ENCODE results near the gene CHCHD3.

CHCHD3 gene

DNA sequence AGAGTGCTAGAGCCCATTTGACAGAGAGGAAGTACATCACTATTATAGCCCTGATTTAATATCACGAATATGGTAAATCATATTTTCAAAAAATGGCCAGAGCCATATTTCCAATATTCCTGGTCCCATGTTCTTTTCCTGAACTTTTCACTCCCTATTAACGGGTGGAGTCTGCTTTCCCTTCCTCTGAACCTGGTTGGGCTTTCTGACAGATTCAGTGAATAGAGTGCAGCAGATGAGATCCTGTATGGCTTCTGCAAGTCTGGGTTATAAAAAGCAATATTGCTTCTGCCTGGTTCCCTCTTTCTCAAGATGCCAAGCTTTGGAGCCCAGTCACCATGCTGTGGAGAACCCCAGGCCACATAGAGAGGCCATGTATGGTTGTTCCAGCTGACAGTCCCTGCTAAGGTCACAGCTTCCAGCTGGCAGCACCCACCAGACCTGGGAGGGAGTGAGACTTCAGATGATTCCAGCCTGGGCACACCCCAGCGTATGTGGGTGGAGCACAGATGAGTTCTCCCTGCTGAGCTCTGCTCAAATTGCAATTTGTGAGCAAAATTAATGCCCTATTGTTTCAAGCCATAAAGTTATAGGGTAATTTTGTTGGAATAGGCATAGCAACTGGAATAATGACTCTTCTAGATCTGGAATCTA, 17.9 kb upstream of the CHCHD3 start:
- no peaks in the 10 kb centered on the region for H3K27me3 ChIP-seq (ENCODE audit: insufficient read depth, low read depth, severe bottlenecking)
- H3K4me3 ChIP-seq (ENCODE audit: low read depth, low read length), result no peak overlapping the region
- no peak overlapping the region for H3K27ac ChIP-seq
- H3K9me3 ChIP-seq (ENCODE audit: severe bottlenecking), result no peaks in the 10 kb centered on the region
- no peaks in the 10 kb centered on the region for H3K36me3 ChIP-seq
- no peak for DNase-seq
- TF ChIP-seq, protein P1, sequence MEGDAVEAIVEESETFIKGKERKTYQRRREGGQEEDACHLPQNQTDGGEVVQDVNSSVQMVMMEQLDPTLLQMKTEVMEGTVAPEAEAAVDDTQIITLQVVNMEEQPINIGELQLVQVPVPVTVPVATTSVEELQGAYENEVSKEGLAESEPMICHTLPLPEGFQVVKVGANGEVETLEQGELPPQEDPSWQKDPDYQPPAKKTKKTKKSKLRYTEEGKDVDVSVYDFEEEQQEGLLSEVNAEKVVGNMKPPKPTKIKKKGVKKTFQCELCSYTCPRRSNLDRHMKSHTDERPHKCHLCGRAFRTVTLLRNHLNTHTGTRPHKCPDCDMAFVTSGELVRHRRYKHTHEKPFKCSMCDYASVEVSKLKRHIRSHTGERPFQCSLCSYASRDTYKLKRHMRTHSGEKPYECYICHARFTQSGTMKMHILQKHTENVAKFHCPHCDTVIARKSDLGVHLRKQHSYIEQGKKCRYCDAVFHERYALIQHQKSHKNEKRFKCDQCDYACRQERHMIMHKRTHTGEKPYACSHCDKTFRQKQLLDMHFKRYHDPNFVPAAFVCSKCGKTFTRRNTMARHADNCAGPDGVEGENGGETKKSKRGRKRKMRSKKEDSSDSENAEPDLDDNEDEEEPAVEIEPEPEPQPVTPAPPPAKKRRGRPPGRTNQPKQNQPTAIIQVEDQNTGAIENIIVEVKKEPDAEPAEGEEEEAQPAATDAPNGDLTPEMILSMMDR (IDR thresholded peaks at IDR 0.05; ENCODE audit: low read depth, low read length), result no peak

DNA sequence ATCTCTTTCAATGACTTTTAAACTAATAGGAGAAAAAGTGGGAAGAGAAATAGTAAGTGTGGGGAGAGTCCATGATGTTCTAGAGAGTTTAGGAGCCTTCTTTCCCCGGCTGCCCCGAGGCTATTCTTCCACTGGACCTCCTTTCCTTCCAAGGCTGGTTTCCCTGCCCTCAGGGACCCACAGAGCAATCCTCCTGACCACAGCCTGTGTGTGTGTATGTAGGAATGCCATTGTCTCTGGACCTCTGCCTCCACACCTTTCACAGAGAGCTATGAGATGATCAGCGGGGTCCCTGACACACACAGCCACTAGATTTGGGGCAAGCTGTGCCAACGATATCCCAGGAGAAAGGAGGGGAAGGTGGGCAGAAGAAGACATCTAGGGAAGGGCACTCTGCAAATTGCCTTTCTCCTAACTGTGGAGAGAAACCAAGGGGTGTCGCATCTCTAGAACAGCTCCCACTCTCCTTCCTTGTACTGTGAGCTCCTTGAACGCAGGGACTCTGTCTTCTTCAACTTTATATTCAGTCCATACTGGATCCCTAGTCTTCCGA, 13.3 kb upstream of the CHCHD3 start:
- DNase-seq, result no peak
- no peaks in the 10 kb centered on the region for H3K27me3 ChIP-seq (ENCODE audit: insufficient read depth, low read depth, severe bottlenecking)
- H3K4me3 ChIP-seq (ENCODE audit: low read depth, low read length), result no peak overlapping the region
- TF ChIP-seq, protein P1 (IDR thresholded peaks at IDR 0.05; ENCODE audit: low read depth, low read length), result no peak
- H3K27ac ChIP-seq, result no peak overlapping the region
- H3K36me3 ChIP-seq, result no peaks in the 10 kb centered on the region
- no peaks in the 10 kb centered on the region for H3K9me3 ChIP-seq (ENCODE audit: severe bottlenecking)

DNA sequence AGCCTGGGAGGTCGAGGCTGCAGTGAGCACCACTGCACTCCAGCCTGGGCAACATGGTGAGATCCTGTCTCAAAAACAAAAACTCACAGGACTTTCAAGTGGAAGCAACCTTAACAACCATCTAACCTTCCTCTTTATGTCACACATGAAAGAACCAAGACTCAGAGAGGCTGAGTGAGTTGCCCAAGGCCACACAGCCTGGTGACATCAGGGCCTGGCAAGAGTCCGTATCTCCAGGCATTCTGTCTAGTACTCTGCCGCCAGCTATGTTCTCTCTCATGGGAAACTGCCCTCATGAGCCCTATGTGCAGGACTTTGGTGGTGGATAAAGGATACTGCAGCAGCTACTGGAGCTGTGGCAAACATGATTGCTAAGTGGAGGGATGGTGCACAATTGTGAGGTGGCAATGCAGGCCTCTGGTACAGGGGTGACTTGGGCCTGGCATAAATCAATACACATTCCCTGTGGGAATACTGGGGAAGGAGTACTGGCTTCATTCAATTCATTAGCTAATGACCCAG, 10.1 kb upstream of the CHCHD3 start:
- TF ChIP-seq, protein P1 (IDR thresholded peaks at IDR 0.05; ENCODE audit: low read depth, low read length), result no peak
- Histone ChIP-seq H3K4me3 (ENCODE audit: low read depth, low read length) (no peak overlapping the region), H3K9me3 (ENCODE audit: severe bottlenecking) (no peaks in the 10 kb centered on the region), H3K27ac (no peak overlapping the region), H3K36me3 (no peaks in the 10 kb centered on the region), H3K27me3 (ENCODE audit: insufficient read depth, low read depth, severe bottlenecking) (no peaks in the 10 kb centered on the region)
- no peak for DNase-seq

DNA sequence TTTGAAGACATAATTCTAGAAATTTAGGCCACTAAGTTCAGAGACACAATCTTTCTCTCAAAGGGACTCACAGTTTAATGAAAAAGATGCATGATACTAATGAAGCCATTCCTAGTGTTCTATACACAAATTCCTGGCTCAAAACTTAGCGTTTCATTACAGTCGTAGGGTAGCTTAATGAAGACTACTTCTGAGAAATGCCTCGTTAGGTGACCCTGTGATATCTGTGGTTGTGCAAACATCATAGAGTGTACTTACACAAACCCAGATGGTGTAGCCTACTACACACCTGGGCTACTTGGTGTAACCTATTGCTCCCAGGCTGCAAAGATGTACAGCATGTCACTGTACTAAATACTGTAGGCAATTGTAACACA, 488 bp upstream of the CHCHD3 start:
- DNase-seq, result no peak
- Histone ChIP-seq H3K27ac (no peak overlapping the region; the same call in 1 of the 2 replicates), H3K9me3 (ENCODE audit: severe bottlenecking) (no peaks in the 10 kb centered on the region), H3K4me3 (ENCODE audit: low read depth, low read length) (no peak overlapping the region), H3K27me3 (ENCODE audit: insufficient read depth, low read depth, severe bottlenecking) (no peaks in the 10 kb centered on the region), H3K36me3 (peaks cover 27% of the 10 kb centered on the region)
- TF ChIP-seq, protein P1 (IDR thresholded peaks at IDR 0.05; ENCODE audit: low read depth, low read length), result no peak

DNA sequence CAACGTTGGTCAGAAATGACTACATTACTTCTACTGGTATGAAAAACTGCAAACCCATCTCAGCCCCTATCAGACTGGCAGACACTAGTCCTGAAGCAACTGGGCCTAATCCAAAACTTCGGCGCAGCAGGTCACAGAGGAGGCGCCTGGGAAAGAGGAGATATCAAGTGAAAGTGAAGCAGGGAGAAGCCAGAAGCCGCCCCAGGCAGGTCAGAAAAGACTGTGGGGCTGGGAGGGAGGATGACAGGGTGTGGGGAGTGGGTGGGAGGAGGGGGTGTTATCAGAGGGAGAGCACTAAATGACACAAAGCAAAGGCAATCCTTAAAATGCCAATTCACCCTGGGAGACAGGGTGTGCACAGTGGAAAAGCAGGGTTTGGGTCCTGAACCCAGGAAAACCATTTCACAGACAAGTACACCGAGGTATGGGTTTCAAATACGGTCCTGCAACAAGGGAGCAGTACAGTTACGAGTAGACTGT, 731 bp downstream of the CHCHD3 start:
- TF ChIP-seq, protein P1 (IDR thresholded peaks at IDR 0.05; ENCODE audit: low read depth, low read length), result no peak
- Histone ChIP-seq H3K27me3 (ENCODE audit: insufficient read depth, low read depth, severe bottlenecking) (no peaks in the 10 kb centered on the region), H3K4me3 (ENCODE audit: low read depth, low read length) (peak overlapping the region; percentile 61), H3K36me3 (peaks cover 27% of the 10 kb centered on the region), H3K9me3 (ENCODE audit: severe bottlenecking) (no peaks in the 10 kb centered on the region), H3K27ac (peak overlapping the region; percentile 88)
- DNase-seq, result peak; percentile 22
